ENCODE results near the gene HLA-DPB1.

HLA-DPB1 gene

DNA sequence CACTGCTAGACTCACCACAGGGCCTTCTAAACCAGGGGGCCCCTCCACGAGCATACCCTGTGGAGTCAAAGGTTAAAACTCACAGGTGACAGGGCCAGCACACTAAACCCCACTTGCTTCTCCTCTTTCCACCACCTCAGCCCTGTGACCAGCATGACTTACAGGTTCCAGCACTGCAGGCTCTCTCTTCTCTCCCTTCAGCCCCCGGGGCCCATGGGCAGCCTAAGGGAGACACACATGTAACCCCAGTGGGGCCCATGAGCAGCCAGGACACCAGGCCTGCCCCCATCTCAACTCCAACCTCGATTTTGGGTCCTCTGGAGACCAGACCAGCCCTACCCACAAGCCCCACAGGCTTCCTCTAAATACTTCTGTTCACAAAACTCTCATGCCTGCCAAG lies 28.0 kb downstream of the HLA-DPB1 start:
- no peak for TF ChIP-seq TAF1 (IDR thresholded peaks at IDR 0.05; ENCODE audit: low read depth)
- no peak for TF ChIP-seq REST (IDR thresholded peaks at IDR 0.05; ENCODE audit: low read depth)
- no peak for TF ChIP-seq USF1 (IDR thresholded peaks at IDR 0.05)
- TF ChIP-seq TCF12 (IDR thresholded peaks at IDR 0.05; ENCODE audit: low read depth) = no peak
- no peak for TF ChIP-seq TEAD4 (IDR thresholded peaks at IDR 0.05)
- TF ChIP-seq EGR1 (IDR thresholded peaks at IDR 0.05) = no peak
- TF ChIP-seq FOXM1 (IDR thresholded peaks at IDR 0.05; ENCODE audit: borderline replicate concordance, low read depth) = no peak
- no peak for TF ChIP-seq MAX (IDR thresholded peaks at IDR 0.05)

DNA sequence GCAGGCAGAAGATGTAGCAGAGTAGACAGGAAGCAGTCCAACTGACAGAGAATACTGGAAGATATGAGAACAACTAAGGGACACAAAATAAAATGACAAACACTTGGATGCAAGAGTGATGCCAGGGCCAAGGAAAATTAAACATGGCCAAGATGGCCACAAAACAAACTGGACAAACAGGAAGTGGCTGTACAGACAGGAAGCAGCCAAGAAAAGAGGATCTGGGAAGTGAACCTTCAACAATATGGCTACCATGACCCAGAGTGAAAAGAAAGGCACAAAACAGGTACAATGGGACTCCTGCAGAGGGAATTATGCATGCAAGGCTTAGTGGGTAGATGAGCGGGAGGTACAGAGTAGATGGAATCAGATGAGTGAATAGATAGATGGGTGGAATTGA lies 29.1 kb downstream of the HLA-DPB1 start:
- TF ChIP-seq TEAD4 (IDR thresholded peaks at IDR 0.05) (no peak), NFIC (IDR thresholded peaks at IDR 0.05) (no peak), TCF12 (IDR thresholded peaks at IDR 0.05; ENCODE audit: low read depth) (no peak), YY1 (IDR thresholded peaks at IDR 0.05; ENCODE audit: low read depth) (no peak), EGR1 (IDR thresholded peaks at IDR 0.05) (no peak), REST (IDR thresholded peaks at IDR 0.05; ENCODE audit: low read depth) (no peak), RAD21 (IDR thresholded peaks at IDR 0.05; ENCODE audit: low read depth) (no peak), FOXM1 (IDR thresholded peaks at IDR 0.05; ENCODE audit: borderline replicate concordance, low read depth) (no peak), CEBPB (IDR thresholded peaks at IDR 0.05) (no peak), MAX (IDR thresholded peaks at IDR 0.05) (no peak), TAF1 (IDR thresholded peaks at IDR 0.05; ENCODE audit: low read depth) (no peak), USF1 (IDR thresholded peaks at IDR 0.05) (no peak), ZBTB7A (IDR thresholded peaks at IDR 0.05; ENCODE audit: low read depth) (no peak), CREB1 (IDR thresholded peaks at IDR 0.05; ENCODE audit: low read depth) (no peak), EP300 (IDR thresholded peaks at IDR 0.05; ENCODE audit: borderline replicate concordance) (no peak)

- TF ChIP-seq MAX (IDR thresholded peaks at IDR 0.05) (no peak), CREB1 (IDR thresholded peaks at IDR 0.05; ENCODE audit: low read depth) (no peak), FOXM1 (IDR thresholded peaks at IDR 0.05; ENCODE audit: borderline replicate concordance, low read depth) (no peak), YY1 (IDR thresholded peaks at IDR 0.05; ENCODE audit: low read depth) (no peak), ZBTB7A (IDR thresholded peaks at IDR 0.05; ENCODE audit: low read depth) (no peak), TCF12 (IDR thresholded peaks at IDR 0.05; ENCODE audit: low read depth) (no peak), RAD21 (IDR thresholded peaks at IDR 0.05; ENCODE audit: low read depth) (no peak), USF1 (IDR thresholded peaks at IDR 0.05) (no peak), CEBPB (IDR thresholded peaks at IDR 0.05) (no peak)
Measured at GRCh38 chr6:33105386-33105785, 29.6 kb downstream of the HLA-DPB1 start.

DNA sequence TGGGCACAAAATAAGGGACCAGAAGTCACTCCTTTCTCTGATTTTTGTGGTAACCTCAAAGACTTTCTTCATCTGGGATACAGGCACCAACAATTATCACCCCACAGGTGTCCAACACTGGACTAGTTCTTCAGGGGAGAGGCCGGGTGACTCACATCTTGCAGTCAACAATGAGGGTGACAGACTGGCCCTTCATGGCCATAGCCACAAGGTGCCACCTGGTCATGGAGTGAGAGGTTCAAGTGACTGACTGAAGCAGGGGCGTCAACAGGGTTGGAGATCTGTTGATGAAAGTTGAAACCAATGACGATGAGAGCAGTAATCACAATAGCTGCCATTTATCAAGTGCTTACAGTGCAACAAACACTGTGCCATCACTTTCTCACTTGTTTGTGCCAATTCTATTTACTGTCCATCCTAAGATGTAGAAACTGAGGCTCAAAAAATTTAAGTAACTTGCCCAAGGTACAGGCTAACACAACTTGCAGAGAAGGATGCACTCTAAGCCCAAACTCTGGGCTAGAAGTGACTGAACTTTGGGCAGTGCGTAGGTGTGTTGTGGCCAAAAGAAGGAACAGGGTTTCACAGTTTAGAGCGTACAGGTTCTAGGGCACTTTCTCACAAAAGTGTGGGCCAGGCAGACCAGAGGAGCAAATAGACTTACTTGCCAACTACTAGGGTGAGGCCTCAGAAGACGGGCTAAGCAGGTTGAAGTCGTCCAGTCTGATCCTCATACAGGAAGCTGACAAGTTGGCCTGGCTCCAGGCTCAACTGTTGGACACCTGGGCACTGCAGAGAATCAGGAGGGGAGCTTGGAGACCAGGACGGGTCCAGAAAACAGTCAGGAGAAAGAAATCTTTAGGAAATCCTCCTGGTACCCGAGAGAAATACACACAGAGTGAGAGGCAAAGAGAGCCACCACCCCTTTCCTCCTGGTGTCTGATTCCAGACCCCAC lies 30.4 kb downstream of the HLA-DPB1 start:
- 0 out of 2 replicates have a peak, but pooled peaks have one; percentile 20 for TF ChIP-seq NFIC (IDR thresholded peaks at IDR 0.05)
- no peak for TF ChIP-seq EP300 (IDR thresholded peaks at IDR 0.05; ENCODE audit: borderline replicate concordance)

DNA sequence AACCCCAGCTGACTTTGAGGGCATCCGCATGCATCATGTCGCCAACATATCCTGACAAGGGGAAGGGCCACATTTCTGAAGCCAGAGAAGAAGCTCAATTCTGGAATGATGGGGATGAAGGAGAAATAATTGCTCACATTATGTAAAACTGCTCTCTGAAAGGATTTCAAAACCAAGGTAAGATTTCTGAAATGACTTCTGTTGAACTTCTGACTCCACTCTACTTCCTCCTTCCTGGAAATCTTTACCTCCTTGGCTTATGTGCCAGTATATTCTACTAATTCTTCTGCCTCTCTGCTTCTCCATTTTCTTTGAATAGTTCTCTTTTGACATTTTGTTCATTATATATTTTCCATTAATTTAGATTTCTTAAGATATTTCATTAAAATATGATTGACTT lies 31.9 kb downstream of the HLA-DPB1 start:
- no peak for TF ChIP-seq TCF12 (IDR thresholded peaks at IDR 0.05; ENCODE audit: low read depth)
- no peak for TF ChIP-seq CREB1 (IDR thresholded peaks at IDR 0.05; ENCODE audit: low read depth)
- no peak for TF ChIP-seq FOXM1 (IDR thresholded peaks at IDR 0.05; ENCODE audit: borderline replicate concordance, low read depth)
- TF ChIP-seq MAX (IDR thresholded peaks at IDR 0.05) = no peak
- TF ChIP-seq EP300 (IDR thresholded peaks at IDR 0.05; ENCODE audit: borderline replicate concordance) = no peak
